SK-N-SH (cell line): ENCODE measurements around the gene CELF5. TPM values are rescaled to one million over a fixed set of nuclear protein-coding genes. Genes with fewer than 3 reads are reported as not detected.

Experiments used
- CTCF ChIA-PET: fragments of 300-600, 350-600 bp; formaldehyde crosslinking; extraction: SDS; loops from one replicate; lab custom pipeline; 2021; lab: Yijun Ruan, JAX
- POLR2A ChIA-PET: fragments of 350-600 bp; sonication (Branson Sonifier 250); formaldehyde crosslinking; extraction: SDS; loops from one replicate; lab custom pipeline; 2020; ENCODE audit warnings: antibody characterized with exemption, inconsistent platforms; lab: Yijun Ruan, JAX
- DNase-seq: peaks from one replicate; pipeline ENCODE4 v3.0.0; 2012
- H2AFZ ChIP-seq: fragments of 200-600 bp; sonication (generic); 2 replicates; pipeline ENCODE4 v1.8.1; 2016; ENCODE audit warnings: antibody characterized with exemption, mild to moderate bottlenecking, low read depth
- H3F3A ChIP-seq: fragments of 200-600 bp; sonication (generic); replicated peaks from 2 replicates; pipeline ENCODE3; 2016; ENCODE audit warnings: antibody characterized with exemption, mild to moderate bottlenecking; ENCODE audit not compliant: insufficient read depth
- H3K27ac ChIP-seq, 2 experiments: fragments of 200-500 bp in 1 of 2; fragments of 200-600 bp in 1 of 2; sonication (Bioruptor generic) in 1 of 2; sonication (generic), shearing (Covaris generic) in 1 of 2; 2 replicates each; pipeline versions ENCODE4 v1.5.1 to v1.6.1; 2014 to 2016; ENCODE audit warnings: low read depth in 2 of 2, inconsistent platforms in 1 of 2, low read length in 1 of 2, mild to moderate bottlenecking in 1 of 2, mixed read lengths in 1 of 2
- H3K27me3 ChIP-seq: fragments of 200-600 bp; sonication (generic), shearing (Covaris generic); 2 replicates; pipeline ENCODE4 v1.6.1; 2016; ENCODE audit warnings: mixed run types; ENCODE audit not compliant: insufficient read depth
- H3K36me3 ChIP-seq, 2 experiments: fragments of 200-500 bp in 1 of 2; fragments of 200-600 bp in 1 of 2; sonication (Bioruptor generic) in 1 of 2; sonication (generic) in 1 of 2; replicated peaks in 1 of 2; 2 replicates each; pipeline versions ENCODE3 to v1.5.1; 2014 to 2016; ENCODE audit warnings: low read length in 1 of 2, mild to moderate bottlenecking in 1 of 2; ENCODE audit not compliant: insufficient read depth in 2 of 2, control insufficient read depth in 1 of 2
- H3K4me1 ChIP-seq, 2 experiments: fragments of 200-500 bp in 1 of 2; fragments of 200-600 bp in 1 of 2; sonication (Bioruptor generic) in 1 of 2; sonication (generic), shearing (Covaris generic) in 1 of 2; 2 replicates each; pipeline versions ENCODE4 v1.5.1 to v1.6.1; 2014 to 2016; ENCODE audit warnings: low read depth in 1 of 2, low read length in 1 of 2, mixed run types in 1 of 2; ENCODE audit not compliant: insufficient read depth in 2 of 2, control insufficient read depth in 1 of 2
- H3K4me2 ChIP-seq: fragments of 200-600 bp; sonication (generic), shearing (Covaris generic); 2 replicates; pipeline ENCODE4 v1.6.1; 2017; ENCODE audit warnings: mixed run types
- H3K4me3 ChIP-seq, 2 experiments: fragments of 200-500 bp in 1 of 2; fragments of 200-600 bp in 1 of 2; sonication (Bioruptor generic) in 1 of 2; sonication (generic), shearing (Covaris generic) in 1 of 2; 2 replicates each; pipeline versions ENCODE4 v1.5.1 to v1.8.1; 2014 to 2016; ENCODE audit warnings: low read depth in 2 of 2, inconsistent platforms in 1 of 2, low read length in 1 of 2, mild to moderate bottlenecking in 1 of 2, mixed read lengths in 1 of 2, moderate library complexity in 1 of 2
- H3K79me2 ChIP-seq: fragments of 200-600 bp; sonication (generic); 2 replicates; pipeline ENCODE4 v1.8.1; 2017; ENCODE audit warnings: mild to moderate bottlenecking; ENCODE audit not compliant: insufficient read depth
- H3K9ac ChIP-seq: fragments of 200-600 bp; sonication (generic); 2 replicates; pipeline ENCODE4 v1.6.1; 2017; ENCODE audit warnings: mixed run types
- H3K9me2 ChIP-seq: fragments of 200-600 bp; sonication (generic); 2 replicates; pipeline ENCODE4 v1.6.1; 2017; ENCODE audit warnings: mixed run types
- H3K9me3 ChIP-seq: fragments of 200-600 bp; sonication (generic); 2 replicates; pipeline ENCODE4 v1.6.1; 2017; ENCODE audit warnings: mixed run types, mild to moderate bottlenecking, moderate library complexity
- H4K20me1 ChIP-seq: fragments of 200-600 bp; sonication (generic); 2 replicates; pipeline ENCODE4 v1.6.1; 2017; ENCODE audit warnings: mild to moderate bottlenecking, mixed run types; ENCODE audit not compliant: insufficient read depth
- EZH2phosphoT487 ChIP-seq: fragments of 200-600 bp; sonication (generic); IDR thresholded peaks from 2 replicates; pipeline ENCODE4 v1.6.1; 2017; ENCODE audit warnings: low read depth, mixed run types, mild to moderate bottlenecking, antibody characterized with exemption, moderate library complexity, borderline replicate concordance
- FOXM1 ChIP-seq: IDR thresholded peaks from 2 replicates; pipeline ENCODE4 v1.4.0; 2012; ENCODE audit warnings: low read depth, mild to moderate bottlenecking
- GATA2 ChIP-seq: sonication (generic); formaldehyde crosslinking; IDR thresholded peaks from 2 replicates; pipeline ENCODE4 v1.5.0; 2020; ENCODE audit warnings: mild to moderate bottlenecking, missing genetic modification reagents
- MAX ChIP-seq: IDR thresholded peaks from 2 replicates; pipeline ENCODE4 v1.4.0; 2012; ENCODE audit warnings: low read depth
- NFIC ChIP-seq: IDR thresholded peaks from 2 replicates; pipeline ENCODE4 v1.4.0; 2012; ENCODE audit warnings: borderline replicate concordance
- PBX3 ChIP-seq: IDR thresholded peaks from 2 replicates; pipeline ENCODE4; 2012
- RFX5 ChIP-seq: IDR thresholded peaks from 2 replicates; pipeline ENCODE4 v1.6.1; 2012; ENCODE audit warnings: mild to moderate bottlenecking, improper control_type of control experiment, low read length
- TAF1 ChIP-seq: IDR thresholded peaks from 2 replicates; pipeline ENCODE4 v1.6.1; 2012; ENCODE audit warnings: low read depth, mild to moderate bottlenecking, low read length, moderate library complexity, borderline replicate concordance
- TEAD4 ChIP-seq: IDR thresholded peaks from 2 replicates; pipeline ENCODE4 v1.4.0; 2012; ENCODE audit warnings: mild to moderate bottlenecking, borderline replicate concordance; ENCODE audit not compliant: insufficient read depth
- ZBTB33 ChIP-seq: IDR thresholded peaks from 2 replicates; pipeline ENCODE4 v1.4.0; 2012; ENCODE audit warnings: low read depth, borderline replicate concordance
- WGBS: methylation state at CpG from one replicate; pipeline ENCODE4 v1.1.6; 2017; ENCODE audit warnings: low lambda C conversion rate; 5-methylcytosine and 5-hydroxymethylcytosine counted together
- polyA plus RNA-seq, 3 experiments: library from polyadenylated mRNA; depleted of rRNA; stranded (reverse); fragments of >200 nt; gene quantifications; 2 replicates each; pipeline ENCODE4 v1.2.3, GENCODE V29; 2012
- TF ChIP-seq, protein P1 (sequence below): fragments of 150-350 bp; IDR thresholded peaks from 2 replicates; pipeline ENCODE4 v1.6.1; 2017; ENCODE audit warnings: antibody characterized with exemption, low read length, low read depth, borderline replicate concordance

Gene CELF5
- polyA plus RNA-seq, 1 of the 3 experiments (the other 2 are of a cell fraction), result 0.33 TPM

- peaks cover 0 to 3% of the 10 kb centered on the region in 2 experiments; a peak in 1 of 4 replicates for H3K4me1 ChIP-seq
- no peaks in the 10 kb centered on the region for H4K20me1 ChIP-seq
- no peaks in the 10 kb centered on the region for H3K36me3 ChIP-seq
- H3K9me2 ChIP-seq, result no peaks in the 10 kb centered on the region
- no peak overlapping the region for H2AFZ ChIP-seq
- H3F3A ChIP-seq, result peaks cover 3% of the 10 kb centered on the region
- no peak overlapping the region for H3K4me2 ChIP-seq
- no peak overlapping the region; a peak in 1 of 4 replicates for H3K27ac ChIP-seq
- H3K27me3 ChIP-seq, result no peaks in the 10 kb centered on the region
- 84% methylated on average over 22 of the region's 25 CpGs for WGBS
- H3K4me3 ChIP-seq, result no peak overlapping the region
- no peak overlapping the region for H3K9ac ChIP-seq
- H3K9me3 ChIP-seq, result no peaks in the 10 kb centered on the region
- no peaks in the 10 kb centered on the region for H3K79me2 ChIP-seq
- POLR2A ChIA-PET, result no interaction called here
- CTCF ChIA-PET, result interaction anchor here (0.8 to 2.0 kb wide), 6 partner anchors 85 to 128 kb away, joined by 3 to 7 read pairs (median 4); no protein-coding TSS in a partner anchor
- no peak for DNase-seq
- TF ChIP-seq TEAD4 (no peak), NFIC (no peak), GATA2 (CRISPR knock-in tag) (no peak), RFX5 (no peak), ZBTB33 (no peak), FOXM1 (no peak), EZH2phosphoT487 (no peak), PBX3 (no peak), TAF1 (no peak), MAX (no peak)
- TF ChIP-seq, protein P1, sequence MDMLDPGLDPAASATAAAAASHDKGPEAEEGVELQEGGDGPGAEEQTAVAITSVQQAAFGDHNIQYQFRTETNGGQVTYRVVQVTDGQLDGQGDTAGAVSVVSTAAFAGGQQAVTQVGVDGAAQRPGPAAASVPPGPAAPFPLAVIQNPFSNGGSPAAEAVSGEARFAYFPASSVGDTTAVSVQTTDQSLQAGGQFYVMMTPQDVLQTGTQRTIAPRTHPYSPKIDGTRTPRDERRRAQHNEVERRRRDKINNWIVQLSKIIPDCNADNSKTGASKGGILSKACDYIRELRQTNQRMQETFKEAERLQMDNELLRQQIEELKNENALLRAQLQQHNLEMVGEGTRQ, result no peak
- TF ChIP-seq, all 33 proteins: peak for 0
These were observed 120.4 kb downstream of the CELF5 start for GRCh38 chr19:3344608-3345598.
